K562 (cell line): ENCODE results near the gene NAT9.

Experiments
- BACH1 ChIP-seq: fragments of 200-800 bp; sonication (Bioruptor generic); IDR thresholded peaks from 2 replicates; pipeline ENCODE4 v1.6.1; 2016; ENCODE audit warnings: missing genetic modification characterization, missing compliant biosample characterization
- SAFB ChIP-seq: fragments of 200-400 bp; formaldehyde crosslinking; IDR thresholded peaks from 2 replicates; pipeline ENCODE4 v1.6.1; 2017; ENCODE audit warnings: low read depth, low read length, borderline replicate concordance
- SIN3B ChIP-seq: fragments of 450-650 bp; IDR thresholded peaks from 2 replicates; pipeline ENCODE4 v1.6.1; 2017; ENCODE audit warnings: low read depth, mild to moderate bottlenecking, moderate library complexity
- TF ChIP-seq, protein P1 (sequence below): fragments of 450-650 bp; formaldehyde crosslinking; IDR thresholded peaks from 2 replicates; pipeline ENCODE4 v1.4.0; 2020; ENCODE audit warnings: mild to moderate bottlenecking, mixed read lengths
- TF ChIP-seq, protein P2 (sequence below), 3 experiments: IDR thresholded peaks in 2 of 3; conservative IDR thresholded peaks in 1 of 3; 2 replicates each; pipeline ENCODE4 v1.5.1; 2011 to 2012; ENCODE audit warnings: low read length in 3 of 3, mild to moderate bottlenecking in 3 of 3, control low read depth in 2 of 3, improper control_type of control experiment in 1 of 3, inconsistent platforms in 1 of 3, low read depth in 1 of 3, mixed read lengths in 1 of 3, moderate library complexity in 1 of 3; ENCODE audit not compliant: insufficient read depth in 2 of 3

DNA sequence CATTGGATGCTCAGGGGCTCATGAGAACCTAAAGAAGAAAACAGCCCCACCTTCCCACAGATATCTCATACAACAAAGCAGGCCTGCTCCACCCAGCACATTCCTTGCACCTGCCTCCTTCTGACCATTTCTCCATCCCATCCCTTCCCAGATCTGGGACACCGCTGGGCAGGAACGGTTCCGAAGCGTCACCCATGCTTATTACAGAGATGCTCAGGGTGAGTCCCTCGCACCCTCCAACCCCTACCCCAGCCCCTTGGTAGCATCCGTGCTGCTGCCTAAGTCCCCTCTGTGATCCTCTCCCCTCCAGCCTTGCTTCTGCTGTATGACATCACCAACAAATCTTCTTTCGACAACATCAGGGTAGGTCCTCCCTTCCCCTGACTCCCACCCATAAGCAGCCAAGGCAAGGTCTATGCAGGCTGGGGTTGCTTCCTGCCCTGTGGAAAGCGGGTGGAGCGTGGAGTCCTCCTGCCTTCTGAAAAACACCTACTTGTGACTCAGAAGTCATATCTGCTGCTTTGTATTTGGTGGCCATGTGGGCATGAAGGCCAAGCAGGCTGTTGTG lies 33.1 kb downstream of the NAT9 start:
- TF ChIP-seq, protein P1, sequence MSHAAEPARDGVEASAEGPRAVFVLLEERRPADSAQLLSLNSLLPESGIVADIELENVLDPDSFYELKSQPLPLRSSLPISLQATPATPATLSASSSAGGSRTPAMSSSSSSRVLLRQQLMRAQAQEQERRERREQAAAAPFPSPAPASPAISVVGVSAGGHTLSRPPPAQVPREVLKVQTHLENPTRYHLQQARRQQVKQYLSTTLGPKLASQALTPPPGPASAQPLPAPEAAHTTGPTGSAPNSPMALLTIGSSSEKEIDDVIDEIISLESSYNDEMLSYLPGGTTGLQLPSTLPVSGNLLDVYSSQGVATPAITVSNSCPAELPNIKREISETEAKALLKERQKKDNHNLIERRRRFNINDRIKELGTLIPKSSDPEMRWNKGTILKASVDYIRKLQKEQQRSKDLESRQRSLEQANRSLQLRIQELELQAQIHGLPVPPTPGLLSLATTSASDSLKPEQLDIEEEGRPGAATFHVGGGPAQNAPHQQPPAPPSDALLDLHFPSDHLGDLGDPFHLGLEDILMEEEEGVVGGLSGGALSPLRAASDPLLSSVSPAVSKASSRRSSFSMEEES (CRISPR knock-in tag) = no peak
- no peak for TF ChIP-seq SIN3B
- TF ChIP-seq, protein P2, sequence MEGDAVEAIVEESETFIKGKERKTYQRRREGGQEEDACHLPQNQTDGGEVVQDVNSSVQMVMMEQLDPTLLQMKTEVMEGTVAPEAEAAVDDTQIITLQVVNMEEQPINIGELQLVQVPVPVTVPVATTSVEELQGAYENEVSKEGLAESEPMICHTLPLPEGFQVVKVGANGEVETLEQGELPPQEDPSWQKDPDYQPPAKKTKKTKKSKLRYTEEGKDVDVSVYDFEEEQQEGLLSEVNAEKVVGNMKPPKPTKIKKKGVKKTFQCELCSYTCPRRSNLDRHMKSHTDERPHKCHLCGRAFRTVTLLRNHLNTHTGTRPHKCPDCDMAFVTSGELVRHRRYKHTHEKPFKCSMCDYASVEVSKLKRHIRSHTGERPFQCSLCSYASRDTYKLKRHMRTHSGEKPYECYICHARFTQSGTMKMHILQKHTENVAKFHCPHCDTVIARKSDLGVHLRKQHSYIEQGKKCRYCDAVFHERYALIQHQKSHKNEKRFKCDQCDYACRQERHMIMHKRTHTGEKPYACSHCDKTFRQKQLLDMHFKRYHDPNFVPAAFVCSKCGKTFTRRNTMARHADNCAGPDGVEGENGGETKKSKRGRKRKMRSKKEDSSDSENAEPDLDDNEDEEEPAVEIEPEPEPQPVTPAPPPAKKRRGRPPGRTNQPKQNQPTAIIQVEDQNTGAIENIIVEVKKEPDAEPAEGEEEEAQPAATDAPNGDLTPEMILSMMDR (IDR thresholded peaks at IDR 0.05 in 2 of 3, conservative IDR thresholded peaks at IDR 0.05 in 1 of 3; ENCODE audit: insufficient read depth in 2 of 3, low read depth in 1 of 3, low read length in 3 of 3) = no peak
- no peak for TF ChIP-seq BACH1
- TF ChIP-seq SAFB = no peak
